Neural cell (in vitro differentiated cells): Measurements from ENCODE around the gene STAB1. TPM values are rescaled to one million over a fixed set of nuclear protein-coding genes. Genes with fewer than 3 reads are reported as not detected.

ENCODE experiments used
- H2AFZ ChIP-seq: fragments of 200-600, 300-800 bp; sonication (generic), shearing (Covaris generic); 2 replicates; pipeline ENCODE4 v1.6.0; 2014; ENCODE audit warnings: low read depth, mild to moderate bottlenecking, antibody characterized with exemption, low read length, moderate library complexity
- H3F3A ChIP-seq: fragments of 200-600 bp; shearing (Covaris generic); 2 replicates; pipeline ENCODE4 v1.6.1; 2016; ENCODE audit warnings: mild to moderate bottlenecking, moderate library complexity, mixed read lengths, antibody characterized with exemption, low read length; ENCODE audit not compliant: insufficient read depth, poor library complexity, severe bottlenecking
- H3K27ac ChIP-seq: fragments of 200-600, 300-800 bp; sonication (generic), shearing (Covaris generic); 2 replicates; pipeline ENCODE4 v1.5.1; 2014; ENCODE audit warnings: mild to moderate bottlenecking, low read length, moderate library complexity
- H3K27me3 ChIP-seq: fragments of 300-800, 200-600 bp; sonication (generic), shearing (Covaris generic); 2 replicates; pipeline ENCODE4 v1.6.0; 2014; ENCODE audit warnings: mild to moderate bottlenecking, low read depth, low read length, moderate library complexity; ENCODE audit not compliant: insufficient read depth
- H3K36me3 ChIP-seq: fragments of 300-800, 200-600 bp; sonication (generic), shearing (Covaris generic); 2 replicates; pipeline ENCODE4 v1.5.1; 2014; ENCODE audit warnings: mild to moderate bottlenecking, antibody characterized with exemption, low read length, moderate library complexity; ENCODE audit not compliant: insufficient read depth
- H3K4me2 ChIP-seq: fragments of 300-800, 200-600 bp; sonication (generic), shearing (Covaris generic); 2 replicates; pipeline ENCODE4 v1.6.0; 2014; ENCODE audit warnings: mild to moderate bottlenecking, low read length
- H3K4me3 ChIP-seq: fragments of 300-800, 200-600 bp; sonication (generic), shearing (Covaris generic); 2 replicates; pipeline ENCODE4 v1.5.1; 2014; ENCODE audit warnings: mild to moderate bottlenecking, low read length, moderate library complexity
- H3K79me2 ChIP-seq: fragments of 200-600 bp; shearing (Covaris generic); replicated peaks from 2 replicates; pipeline ENCODE4 v1.6.0; 2014; ENCODE audit warnings: mild to moderate bottlenecking, low read length, moderate library complexity; ENCODE audit not compliant: insufficient read depth
- H3K9ac ChIP-seq: fragments of 300-800, 200-600 bp; sonication (generic), shearing (Covaris generic); 2 replicates; pipeline ENCODE4 v1.6.1; 2016; ENCODE audit warnings: mild to moderate bottlenecking, low read length, mixed read lengths
- H3K9me2 ChIP-seq: fragments of 200-600 bp; shearing (Covaris generic); 2 replicates; pipeline ENCODE4 v1.6.1; 2016; ENCODE audit warnings: mild to moderate bottlenecking, low read length, mixed read lengths; ENCODE audit not compliant: insufficient read depth
- H3K9me3 ChIP-seq: fragments of 200-600, 300-800 bp; sonication (generic), shearing (Covaris generic); 2 replicates; pipeline ENCODE4 v1.6.1; 2016; ENCODE audit warnings: mild to moderate bottlenecking, mixed run types, low read length, moderate library complexity, mixed read lengths
- H4K20me1 ChIP-seq: fragments of 200-600 bp; shearing (Covaris generic); 2 replicates; pipeline ENCODE4 v1.6.1; 2016; ENCODE audit warnings: mild to moderate bottlenecking, mixed run types; ENCODE audit not compliant: insufficient read depth
- EP300 ChIP-seq: fragments of 450-650 bp; conservative IDR thresholded peaks from 2 replicates; pipeline ENCODE4 v1.6.1; 2014; ENCODE audit warnings: antibody characterized with exemption, mild to moderate bottlenecking, moderate library complexity; ENCODE audit not compliant: poor library complexity, severe bottlenecking
- MXI1 ChIP-seq: fragments of 450-650 bp; conservative IDR thresholded peaks from 2 replicates; pipeline ENCODE4 v1.6.1; 2014; ENCODE audit warnings: antibody characterized with exemption, mild to moderate bottlenecking; ENCODE audit not compliant: poor library complexity, severe bottlenecking
- RAD21 ChIP-seq: fragments of 450-650 bp; conservative IDR thresholded peaks from 2 replicates; pipeline ENCODE4 v1.6.1; 2014; ENCODE audit warnings: antibody characterized with exemption, mild to moderate bottlenecking, moderate library complexity
- SMC3 ChIP-seq: fragments of 450-650 bp; conservative IDR thresholded peaks from 2 replicates; pipeline ENCODE4 v1.6.1; 2014; ENCODE audit warnings: antibody characterized with exemption, mild to moderate bottlenecking, moderate library complexity; ENCODE audit not compliant: poor library complexity
- TAF1 ChIP-seq: IDR thresholded peaks from 2 replicates; pipeline ENCODE4 v1.6.1; 2012; ENCODE audit warnings: low read depth
- polyA plus RNA-seq: library from polyadenylated mRNA; depleted of rRNA; stranded (reverse); fragments of >200 nt; gene quantifications from 2 replicates; pipeline ENCODE4 v1.2.3, GENCODE V29; 2014
- TF ChIP-seq, protein P1 (sequence below): fragments of 450-650 bp; IDR thresholded peaks from 2 replicates; pipeline ENCODE4 v1.5.1; 2014; ENCODE audit warnings: antibody characterized with exemption, mild to moderate bottlenecking, moderate library complexity; ENCODE audit not compliant: poor library complexity, severe bottlenecking

The STAB1 gene
- polyA plus RNA-seq, 1 donor from 2014 or later = 0.28 TPM

DNA sequence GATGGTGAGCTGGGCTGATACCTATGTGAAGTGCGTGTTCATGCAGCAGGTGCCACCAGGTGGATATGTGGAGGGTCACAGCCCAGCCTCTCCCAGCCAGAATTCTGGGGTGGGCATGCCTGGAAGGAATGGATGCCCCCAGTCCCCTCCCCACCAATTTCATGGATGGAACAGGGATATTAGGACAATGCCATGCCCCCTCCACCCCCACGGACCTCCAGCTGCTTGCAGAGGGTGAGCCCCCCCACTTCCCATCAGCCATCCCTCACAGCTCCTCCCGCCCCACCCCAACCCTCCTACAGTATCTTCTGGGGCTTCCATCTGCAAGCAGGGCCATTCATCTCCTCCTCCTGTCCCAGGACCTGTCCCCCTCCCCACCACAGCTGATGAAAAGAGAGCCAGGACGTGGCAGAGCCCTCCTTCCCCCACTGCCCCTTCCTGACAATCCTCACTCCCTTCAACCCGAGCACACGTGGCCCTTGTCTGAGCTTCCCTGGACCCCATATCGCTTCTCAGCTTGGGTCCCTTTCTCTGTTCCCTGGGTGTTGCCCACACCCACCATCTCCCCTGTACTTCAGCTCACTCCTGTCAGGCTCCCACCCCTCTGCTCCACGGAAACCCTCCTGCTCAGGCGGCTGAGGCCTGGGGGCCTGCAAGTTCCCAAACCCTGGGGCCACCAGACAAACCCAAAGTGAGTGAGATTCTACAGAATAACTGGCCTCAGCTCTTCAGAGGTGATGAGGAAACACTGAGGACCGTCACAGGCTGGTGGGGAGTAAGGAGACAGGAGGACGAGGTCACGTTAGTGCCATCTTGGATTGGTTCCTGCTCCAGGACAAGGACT lies 47.4 kb upstream of the STAB1 start:
- Histone ChIP-seq H3K9me3 (no peaks in the 10 kb centered on the region), H3K9me2 (no peaks in the 10 kb centered on the region), H3K79me2 (no peaks in the 10 kb centered on the region), H3K27ac (no peak overlapping the region), H3K27me3 (no peaks in the 10 kb centered on the region), H3F3A (no peaks in the 10 kb centered on the region), H3K4me3 (no peak overlapping the region), H3K36me3 (no peaks in the 10 kb centered on the region), H2AFZ (no peak overlapping the region), H4K20me1 (no peaks in the 10 kb centered on the region), H3K9ac (no peak overlapping the region), H3K4me2 (no peak overlapping the region)
- TF ChIP-seq RAD21 = no peak
- no peak for TF ChIP-seq SMC3
- no peak for TF ChIP-seq MXI1
- no peak for TF ChIP-seq EP300
- no peak for TF ChIP-seq TAF1

DNA sequence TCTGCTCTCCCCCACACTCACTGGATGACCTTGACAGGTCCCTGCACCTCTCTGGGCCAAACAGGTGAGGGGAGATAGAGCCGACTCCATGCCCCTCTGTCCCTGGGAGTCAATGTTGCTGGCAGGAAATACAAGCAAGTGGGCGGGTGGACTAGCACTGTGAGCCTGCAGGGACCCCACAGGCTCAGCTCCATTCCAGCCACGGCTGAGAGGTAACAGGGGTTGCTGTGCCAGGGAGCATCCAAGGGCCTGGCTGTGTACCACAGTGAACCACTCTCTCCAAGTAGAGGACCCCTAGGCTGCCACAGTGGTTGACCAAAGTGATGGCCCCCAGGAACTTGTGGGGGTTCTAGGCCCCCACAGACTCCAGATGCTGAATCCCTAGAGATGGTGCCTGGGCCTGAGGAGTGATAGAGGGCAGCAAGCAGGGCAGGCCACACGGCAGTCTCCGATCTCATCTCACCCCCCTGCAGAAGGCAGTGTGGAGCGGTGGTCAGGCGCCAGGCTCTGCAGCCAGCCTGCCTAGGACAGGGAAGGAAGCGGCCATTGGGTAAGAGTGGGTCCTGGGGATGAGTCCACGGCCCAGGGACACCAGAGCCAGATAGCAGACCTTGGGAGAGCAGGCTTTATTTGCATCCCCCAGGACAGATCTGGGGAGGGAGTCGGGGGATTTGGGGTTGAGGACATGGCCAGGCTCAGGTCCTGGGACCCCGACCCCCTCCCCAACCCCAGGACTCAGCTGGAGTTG lies 44.5 kb upstream of the STAB1 start:
- no peak overlapping the region for H3K4me2 ChIP-seq

DNA sequence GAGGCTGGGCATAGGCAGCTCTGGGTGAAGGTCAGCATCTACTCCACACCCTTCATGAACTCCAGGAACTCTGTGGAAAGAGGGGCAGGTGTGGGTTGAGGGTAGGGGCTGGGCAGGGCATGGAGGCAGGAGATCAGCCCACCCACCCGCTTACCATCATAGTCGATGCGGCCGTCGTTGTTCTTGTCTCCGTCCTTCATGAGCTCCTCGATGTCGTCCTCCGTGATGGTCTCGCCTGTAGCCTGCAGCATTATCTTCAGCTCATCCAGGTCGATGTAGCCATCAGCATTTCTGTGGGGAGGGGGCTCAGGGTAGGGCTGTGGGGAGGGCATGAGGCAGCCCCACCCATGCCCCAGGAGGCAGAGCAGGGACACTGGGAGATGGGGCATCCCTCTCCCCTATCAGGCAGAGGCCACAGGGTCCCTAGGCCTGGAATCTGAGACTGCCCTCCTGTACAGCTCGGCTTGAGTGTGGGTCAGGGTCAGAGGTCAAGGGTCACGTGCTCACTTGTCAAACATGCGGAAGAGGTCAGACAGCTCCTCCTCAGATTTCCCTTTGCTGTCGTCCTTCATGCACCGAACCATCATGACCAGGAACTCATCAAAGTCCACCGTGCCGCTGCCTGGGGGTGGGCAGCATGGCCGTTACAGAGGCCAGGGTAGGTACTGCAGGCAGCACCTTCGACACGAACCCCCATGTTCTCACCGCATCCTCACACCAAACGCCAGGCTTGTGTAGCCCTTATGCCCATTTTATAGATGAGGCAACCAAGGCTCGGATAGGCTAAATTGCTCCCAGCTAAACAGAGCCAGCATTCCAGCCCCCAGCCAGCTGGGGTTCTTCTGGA lies 43.7 kb upstream of the STAB1 start:
- H2AFZ ChIP-seq = no peak overlapping the region
- no peak overlapping the region for H3K9ac ChIP-seq
- H3K79me2 ChIP-seq = peaks cover 5% of the 10 kb centered on the region
- no peaks in the 10 kb centered on the region for H3K9me3 ChIP-seq
- no peak overlapping the region for H3K4me2 ChIP-seq
- TF ChIP-seq RAD21 (no peak), MXI1 (no peak)
- H3K27ac ChIP-seq = no peak overlapping the region
- no peaks in the 10 kb centered on the region for H3K36me3 ChIP-seq
- H3K27me3 ChIP-seq = no peaks in the 10 kb centered on the region
- H4K20me1 ChIP-seq = no peaks in the 10 kb centered on the region
- no peak overlapping the region for H3K4me3 ChIP-seq
- H3F3A ChIP-seq = peaks cover 6% of the 10 kb centered on the region
- H3K9me2 ChIP-seq = no peaks in the 10 kb centered on the region

More for the DNA sequence above, 44.5 kb upstream of the STAB1 start:
- H3K27me3 ChIP-seq = no peaks in the 10 kb centered on the region
- H3K9me3 ChIP-seq = no peaks in the 10 kb centered on the region
- no peaks in the 10 kb centered on the region for H3K36me3 ChIP-seq
- H2AFZ ChIP-seq = no peak overlapping the region
- no peaks in the 10 kb centered on the region for H3K9me2 ChIP-seq
- H3K4me3 ChIP-seq = no peak overlapping the region
- peaks cover under 1% of the 10 kb centered on the region for H3F3A ChIP-seq
- no peak overlapping the region for H3K27ac ChIP-seq
- TF ChIP-seq, protein P1, sequence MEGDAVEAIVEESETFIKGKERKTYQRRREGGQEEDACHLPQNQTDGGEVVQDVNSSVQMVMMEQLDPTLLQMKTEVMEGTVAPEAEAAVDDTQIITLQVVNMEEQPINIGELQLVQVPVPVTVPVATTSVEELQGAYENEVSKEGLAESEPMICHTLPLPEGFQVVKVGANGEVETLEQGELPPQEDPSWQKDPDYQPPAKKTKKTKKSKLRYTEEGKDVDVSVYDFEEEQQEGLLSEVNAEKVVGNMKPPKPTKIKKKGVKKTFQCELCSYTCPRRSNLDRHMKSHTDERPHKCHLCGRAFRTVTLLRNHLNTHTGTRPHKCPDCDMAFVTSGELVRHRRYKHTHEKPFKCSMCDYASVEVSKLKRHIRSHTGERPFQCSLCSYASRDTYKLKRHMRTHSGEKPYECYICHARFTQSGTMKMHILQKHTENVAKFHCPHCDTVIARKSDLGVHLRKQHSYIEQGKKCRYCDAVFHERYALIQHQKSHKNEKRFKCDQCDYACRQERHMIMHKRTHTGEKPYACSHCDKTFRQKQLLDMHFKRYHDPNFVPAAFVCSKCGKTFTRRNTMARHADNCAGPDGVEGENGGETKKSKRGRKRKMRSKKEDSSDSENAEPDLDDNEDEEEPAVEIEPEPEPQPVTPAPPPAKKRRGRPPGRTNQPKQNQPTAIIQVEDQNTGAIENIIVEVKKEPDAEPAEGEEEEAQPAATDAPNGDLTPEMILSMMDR = no peak
- no peaks in the 10 kb centered on the region for H4K20me1 ChIP-seq
- H3K79me2 ChIP-seq = no peaks in the 10 kb centered on the region
- no peak overlapping the region for H3K9ac ChIP-seq
